ENCODE measurements around the gene PSPN. TPM values are rescaled to one million over a fixed set of nuclear protein-coding genes. Genes with fewer than 3 reads are reported as not detected.

The PSPN gene
- total RNA-seq, 1 experiment from 2014 or later, result 1.9 TPM

- H3K27me3 Mint-ChIP-seq (ENCODE audit: low read depth), result peaks cover 8% of the 10 kb centered on the region; the same call in 1 of the 2 replicates
- H3K36me3 Mint-ChIP-seq, result peaks cover 6% of the 10 kb centered on the region
- H3K27ac Mint-ChIP-seq, result no peak overlapping the region
- H3K9me3 Mint-ChIP-seq, result no peaks in the 10 kb centered on the region
- peaks cover 5% of the 10 kb centered on the region; the same call in 1 of the 2 replicates for H3K4me1 Mint-ChIP-seq
- DNase-seq (ENCODE audit: low spot score) (no peak), ATAC-seq (no peak)
- ChIA-PET POLR2A (no interaction called here), CTCF (interaction anchor here (2.1 kb wide), 1 partner anchor 13 kb away, joined by 18 read pairs; the partner anchor contains the start of gene ALKBH7)
- TF ChIP-seq ZNF671 (CRISPR knock-in tag; IDR thresholded peaks at IDR 0.05) (no peak), ATF6 (CRISPR knock-in tag; IDR thresholded peaks at IDR 0.05) (no peak), FOXP4 (CRISPR knock-in tag; IDR thresholded peaks at IDR 0.05) (no peak), ATF2 (CRISPR knock-in tag; IDR thresholded peaks at IDR 0.05; ENCODE audit: borderline replicate concordance, low read depth) (no peak), ZNF232 (CRISPR knock-in tag; IDR thresholded peaks at IDR 0.05) (no peak), ZSCAN18 (CRISPR knock-in tag; IDR thresholded peaks at IDR 0.05) (no peak), NFATC4 (CRISPR knock-in tag; IDR thresholded peaks at IDR 0.05) (no peak), FOXK1 (CRISPR knock-in tag; IDR thresholded peaks at IDR 0.05) (no peak), CREB1 (CRISPR knock-in tag; IDR thresholded peaks at IDR 0.05) (no peak), ZMAT4 (CRISPR knock-in tag; IDR thresholded peaks at IDR 0.05) (no peak), CDX4 (CRISPR knock-in tag; IDR thresholded peaks at IDR 0.05; ENCODE audit: borderline replicate concordance) (no peak), FOXJ3 (CRISPR knock-in tag; IDR thresholded peaks at IDR 0.05; ENCODE audit: borderline replicate concordance) (no peak), ZNF263 (CRISPR knock-in tag; IDR thresholded peaks at IDR 0.05; ENCODE audit: low read depth) (no peak), ZNF121 (CRISPR knock-in tag; IDR thresholded peaks at IDR 0.05) (no peak), JAZF1 (CRISPR knock-in tag; IDR thresholded peaks at IDR 0.05) (no peak), PREB (CRISPR knock-in tag; IDR thresholded peaks at IDR 0.05; ENCODE audit: borderline replicate concordance) (no peak), RELA (CRISPR knock-in tag; IDR thresholded peaks at IDR 0.05; ENCODE audit: borderline replicate concordance) (no peak), ERG (CRISPR knock-in tag; IDR thresholded peaks at IDR 0.05) (no peak), HMGXB4 (CRISPR knock-in tag; IDR thresholded peaks at IDR 0.05) (no peak)
- H3K4me3 Mint-ChIP-seq, result no peak overlapping the region
Measured at GRCh38 chr19:6359568-6360341, 16.0 kb downstream of the PSPN start.
